Kidney tubule cell (primary cell): Measurements from ENCODE around the gene ATG101.

Experiments
- DNase-seq: peaks from one replicate; pipeline ENCODE4 v3.0.0-alpha.2; 2018; ENCODE audit warnings: low spot score

Gene ATG101

DNA sequence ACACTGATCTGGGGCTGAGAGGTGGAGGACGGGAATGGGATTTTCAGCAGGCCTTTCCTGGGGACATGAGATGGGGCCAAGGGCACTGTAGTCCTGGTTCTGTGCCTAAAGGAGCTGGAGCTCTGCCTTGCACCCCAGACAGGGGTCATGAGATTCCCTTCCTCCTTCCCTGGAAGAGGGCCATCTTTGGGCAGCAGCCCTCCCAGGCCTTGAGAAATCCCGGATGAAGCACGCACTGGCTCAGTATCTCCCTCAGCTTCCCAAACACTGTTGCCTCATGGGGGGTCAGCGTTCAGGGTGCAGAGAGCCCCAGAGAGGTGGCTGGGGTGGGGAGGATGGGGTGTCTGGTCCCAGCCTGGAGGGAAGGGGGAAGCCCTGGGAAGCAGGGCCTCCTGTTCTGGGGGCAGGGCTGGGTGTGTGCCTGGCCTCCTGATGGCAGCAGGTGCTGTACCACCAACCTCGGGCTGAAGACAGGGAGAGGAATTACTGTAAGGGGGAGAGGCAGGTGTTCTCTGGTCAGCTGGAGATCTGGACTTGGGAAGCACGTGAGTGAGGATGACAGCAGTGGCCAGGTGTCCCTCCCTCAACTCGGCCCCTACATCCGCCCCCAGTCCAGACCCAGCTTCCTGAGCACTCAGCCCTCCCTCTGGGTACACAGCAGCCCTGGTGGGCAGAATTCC lies 26.9 kb upstream of the ATG101 start:
- no peak for DNase-seq

DNA sequence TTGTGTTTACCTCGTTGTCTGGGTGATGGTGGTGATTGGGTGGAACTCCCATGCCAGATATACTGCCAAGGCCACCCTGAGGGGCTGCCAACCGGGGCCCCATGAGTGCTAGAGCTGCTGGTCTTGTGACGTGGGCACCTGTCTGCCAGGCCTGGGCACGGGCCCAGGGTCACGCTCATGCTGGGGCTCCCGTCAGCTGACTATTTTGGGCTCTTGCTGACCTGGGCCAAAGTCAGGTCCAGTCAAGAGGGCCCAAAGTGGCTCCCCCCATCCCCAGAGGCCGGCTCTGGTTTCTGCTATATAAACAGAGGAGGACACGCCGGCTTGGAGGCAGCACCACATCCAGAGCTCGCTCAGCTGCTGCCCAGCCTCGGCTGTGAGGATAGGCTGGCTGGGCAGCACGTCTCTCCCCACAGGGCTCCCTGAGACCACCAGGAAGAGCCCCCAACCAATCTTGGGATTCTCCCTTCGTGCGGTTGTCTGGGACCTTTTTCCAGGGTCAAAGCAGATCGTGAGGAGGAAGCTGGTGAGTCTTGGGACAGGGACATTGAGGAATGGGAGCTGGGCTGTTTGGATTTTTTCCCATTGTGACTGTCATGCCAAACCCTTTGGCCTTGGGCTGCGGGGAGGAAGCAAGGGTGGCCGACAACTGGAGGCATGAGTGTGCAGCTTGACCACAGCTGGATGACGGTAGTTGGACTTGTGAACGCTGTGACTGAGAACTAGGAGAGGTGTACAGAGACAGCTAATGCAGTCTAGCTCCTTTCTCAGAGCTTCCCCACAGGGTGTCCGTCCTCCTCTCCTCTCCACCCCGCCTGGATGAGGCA lies 26.2 kb upstream of the ATG101 start:
- DNase-seq: no peak

DNA sequence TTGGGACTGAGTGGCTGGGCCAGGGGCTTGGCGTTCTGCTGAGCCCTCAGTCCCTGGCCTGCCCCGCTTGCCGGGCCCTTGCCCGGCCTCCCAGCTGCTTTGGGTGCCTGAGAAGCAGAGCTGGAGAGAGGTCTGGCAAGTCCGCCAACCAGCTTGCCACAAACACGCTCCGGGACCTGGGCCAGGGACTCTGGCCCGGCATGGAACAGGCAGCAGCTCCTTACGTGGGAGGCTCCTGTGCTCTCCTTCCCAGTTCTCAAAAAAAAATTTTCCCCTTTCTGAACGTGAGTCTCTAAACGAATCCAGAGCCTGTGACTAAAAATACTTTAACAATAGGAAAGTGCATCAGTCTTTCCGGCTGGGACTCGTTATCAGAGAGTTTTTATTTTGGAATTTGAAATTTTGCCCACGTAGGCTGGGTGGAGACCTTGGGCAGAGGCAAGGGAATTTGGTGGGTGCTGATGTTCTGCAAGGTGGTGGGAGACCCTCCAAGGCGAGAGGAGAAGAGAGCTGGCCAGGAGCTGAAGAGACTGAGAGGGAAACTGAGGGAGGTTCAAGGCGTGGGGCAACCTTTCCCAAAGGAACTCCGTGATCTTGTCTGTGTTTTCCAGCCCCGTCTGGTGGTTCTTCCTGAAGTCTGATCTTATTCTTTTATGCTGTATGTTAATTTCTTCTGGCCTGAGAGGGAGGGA lies 25.3 kb upstream of the ATG101 start:
- DNase-seq: no peak

DNA sequence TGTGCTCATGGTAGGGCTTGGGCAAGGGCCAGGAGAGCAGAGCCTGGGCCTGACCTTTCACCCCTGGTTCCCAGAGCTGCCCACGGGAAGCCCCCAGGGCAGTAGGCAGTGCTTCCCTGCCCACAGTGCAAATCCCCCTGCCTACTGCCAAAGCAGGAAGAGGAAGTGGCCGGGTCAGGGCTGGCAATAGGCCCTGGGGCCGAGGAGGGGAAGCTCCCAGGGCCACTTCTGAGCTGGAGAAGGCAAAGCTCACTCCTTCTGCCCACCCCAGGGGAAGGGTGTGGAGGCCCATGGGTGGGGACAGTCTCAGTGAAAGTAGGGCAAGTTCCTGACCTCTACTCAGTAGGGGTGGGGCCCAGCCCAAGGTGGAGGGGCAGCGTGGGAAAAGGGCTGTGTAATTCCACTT lies 24.0 kb upstream of the ATG101 start:
- no peak for DNase-seq

DNA sequence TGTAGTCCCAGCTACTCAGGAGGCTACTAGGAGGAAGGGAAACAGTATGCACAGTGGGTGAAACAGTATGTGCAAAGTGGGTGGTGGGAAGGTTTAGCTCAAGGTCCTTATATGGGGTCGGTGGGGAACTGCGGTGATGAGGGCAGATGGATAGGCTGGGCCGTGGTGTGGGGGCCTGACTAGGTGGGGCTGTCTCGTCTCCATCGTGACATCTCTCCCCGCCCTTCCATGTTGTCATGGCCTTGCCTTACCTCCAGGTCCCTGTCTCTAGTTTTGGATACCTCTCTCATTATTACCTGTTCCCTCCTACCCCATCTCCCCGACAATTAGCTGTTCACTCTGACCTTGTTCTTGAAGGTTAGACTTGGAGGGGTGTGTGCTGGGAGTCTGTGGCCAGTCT lies 22.9 kb upstream of the ATG101 start:
- DNase-seq: no peak

DNA sequence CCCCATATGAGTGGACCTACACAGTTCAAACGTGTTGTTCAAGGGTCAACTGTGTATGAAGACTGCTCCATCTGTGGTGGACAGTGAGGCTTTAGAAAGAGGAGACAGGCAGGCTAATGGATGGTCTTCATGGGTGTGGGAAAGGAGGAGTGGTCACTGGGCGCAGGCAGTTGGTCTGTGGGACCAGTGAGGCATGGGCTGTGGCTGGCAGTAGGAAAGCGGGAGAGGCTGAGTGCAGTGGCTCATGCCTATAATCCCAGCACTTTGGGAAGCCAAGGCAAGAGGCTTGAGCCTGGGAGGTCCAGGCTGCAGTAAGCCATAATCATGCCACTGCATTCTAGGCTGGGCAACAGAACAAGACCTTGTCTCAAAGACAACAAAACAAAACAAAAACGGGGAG lies 20.5 kb upstream of the ATG101 start:
- DNase-seq: no peak

DNA sequence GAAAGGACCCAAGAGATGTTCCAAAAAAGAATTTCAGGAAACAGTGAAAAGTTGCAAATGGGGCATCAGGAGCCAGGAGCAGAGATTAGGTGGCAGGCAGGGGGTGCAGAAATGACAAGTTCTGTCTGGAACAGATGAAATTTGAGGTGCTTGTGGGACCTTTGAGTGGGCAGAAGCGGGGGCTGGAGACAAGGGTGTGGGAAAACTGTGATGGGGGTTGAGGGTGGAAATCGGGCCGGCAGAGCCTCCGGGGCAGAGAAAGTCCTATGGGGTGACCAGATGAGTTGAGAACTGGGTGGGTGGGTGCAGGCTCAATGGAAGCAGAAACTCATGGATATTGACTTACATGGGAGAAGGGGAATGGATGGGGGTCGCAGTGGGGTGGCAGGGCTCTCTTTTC lies 20.1 kb upstream of the ATG101 start:
- no peak for DNase-seq

DNA sequence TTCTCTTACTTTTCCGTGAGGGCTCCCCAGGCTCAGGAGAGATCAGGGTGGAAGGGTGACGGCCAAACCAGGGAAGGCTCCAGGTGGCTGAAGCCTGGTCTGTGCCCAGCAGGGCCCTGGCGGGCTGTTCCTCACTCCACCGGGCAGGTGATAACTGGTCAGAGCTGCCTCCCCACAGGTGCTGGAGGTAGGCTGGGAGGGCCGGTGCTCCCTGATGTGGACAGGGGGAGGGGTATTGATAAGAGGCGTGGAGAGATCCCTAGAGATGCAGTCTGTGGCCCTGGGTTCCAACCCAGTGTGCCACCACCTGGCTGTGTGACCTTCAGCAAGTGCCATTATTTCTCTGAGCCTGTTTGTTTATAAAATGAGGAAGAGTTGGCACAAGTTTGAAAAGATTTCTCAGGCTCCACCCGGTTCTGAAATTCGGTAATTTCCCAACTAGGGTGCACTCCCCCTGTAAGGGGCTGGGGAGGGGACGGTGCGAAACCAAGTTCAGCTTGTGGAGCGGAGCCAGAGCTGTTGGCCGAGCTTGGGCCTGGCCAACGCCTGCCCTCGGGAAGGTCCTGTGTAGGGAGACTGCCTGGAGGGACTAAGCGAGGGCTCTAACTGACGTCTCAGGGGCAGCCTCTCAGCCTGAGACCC lies 19.5 kb upstream of the ATG101 start:
- DNase-seq: peak; percentile 11

DNA sequence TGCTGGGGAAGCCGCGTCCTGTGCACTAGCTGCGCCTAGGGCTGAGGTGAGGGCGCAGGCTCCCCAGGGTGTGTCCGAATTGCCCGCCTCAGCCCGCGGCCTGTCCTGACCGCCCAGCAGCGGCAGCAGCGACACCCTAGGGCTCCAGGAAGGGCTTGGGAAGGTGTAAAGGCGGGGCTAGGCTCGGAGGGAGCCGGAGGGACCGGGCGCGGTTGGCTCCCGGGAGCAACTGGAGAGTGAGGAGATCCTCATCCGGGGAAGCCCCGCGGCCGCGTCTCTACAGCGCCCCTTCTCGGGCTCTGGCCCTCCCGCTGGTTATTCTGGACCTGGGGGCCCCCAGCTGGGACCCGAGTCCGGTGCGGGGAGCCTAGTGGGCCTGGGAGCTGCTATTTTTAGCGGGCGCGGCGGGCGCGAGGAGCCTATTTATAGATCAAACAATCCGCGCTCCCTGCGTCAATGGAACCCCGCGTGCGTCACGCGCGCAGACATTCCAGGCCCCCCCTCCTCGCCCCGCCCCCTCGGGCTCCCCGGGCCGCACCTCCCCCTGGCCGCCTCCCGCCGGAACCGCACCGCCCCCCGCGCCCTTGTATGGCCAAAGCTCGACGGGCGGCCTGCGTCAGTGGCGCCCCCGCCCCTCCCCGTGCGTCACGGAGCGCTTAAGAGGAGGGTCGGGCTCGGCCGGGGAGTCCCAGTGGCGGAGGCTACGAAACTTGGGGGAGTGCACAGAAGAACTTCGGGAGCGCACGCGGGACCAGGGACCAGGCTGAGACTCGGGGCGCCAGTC lies 18.8 kb upstream of the ATG101 start, which contains the start of gene NR4A1:
Gene NR4A1 (plus strand): TSS at position 685 of the 784 bp plus-strand sequence. CDS start 2,887 bp downstream, outside the sequence.
- peak; percentile 89 for DNase-seq

DNA sequence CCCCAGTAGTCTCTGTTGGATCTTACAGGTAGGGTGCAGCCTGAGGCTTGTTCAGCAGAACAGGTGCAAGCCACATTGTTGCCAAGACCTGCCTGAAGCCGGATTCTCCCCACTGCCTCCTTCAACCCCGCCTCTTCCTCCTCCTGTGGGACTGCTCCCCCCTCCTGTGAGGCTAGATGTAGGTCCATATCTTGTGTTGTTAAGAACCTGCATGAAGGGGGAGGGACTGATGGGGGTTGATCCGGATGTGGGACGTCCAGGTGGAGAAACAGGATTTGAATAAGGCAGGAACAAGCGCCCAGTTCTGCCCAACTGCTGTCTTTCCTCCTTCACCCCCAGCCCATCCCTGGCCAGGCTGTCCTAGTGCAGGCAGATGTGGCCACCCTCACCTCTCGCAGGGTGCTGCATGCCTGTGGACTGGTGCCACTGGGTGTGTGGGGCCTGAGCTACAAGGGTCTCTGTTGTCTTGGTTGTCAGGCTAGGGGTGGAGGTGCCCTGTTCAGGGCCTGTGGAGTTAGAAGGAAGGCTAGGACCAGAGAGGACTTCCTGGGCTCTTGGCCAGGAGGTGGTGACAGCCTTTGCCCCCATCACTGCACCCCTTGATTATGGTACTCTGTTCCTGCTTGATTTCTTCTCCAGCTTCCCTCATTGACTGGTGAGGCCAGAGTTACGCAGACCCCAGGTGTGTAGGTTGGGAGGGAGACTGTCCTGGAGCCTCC lies 17.2 kb upstream of the ATG101 start:
- peak; percentile 50 for DNase-seq

DNA sequence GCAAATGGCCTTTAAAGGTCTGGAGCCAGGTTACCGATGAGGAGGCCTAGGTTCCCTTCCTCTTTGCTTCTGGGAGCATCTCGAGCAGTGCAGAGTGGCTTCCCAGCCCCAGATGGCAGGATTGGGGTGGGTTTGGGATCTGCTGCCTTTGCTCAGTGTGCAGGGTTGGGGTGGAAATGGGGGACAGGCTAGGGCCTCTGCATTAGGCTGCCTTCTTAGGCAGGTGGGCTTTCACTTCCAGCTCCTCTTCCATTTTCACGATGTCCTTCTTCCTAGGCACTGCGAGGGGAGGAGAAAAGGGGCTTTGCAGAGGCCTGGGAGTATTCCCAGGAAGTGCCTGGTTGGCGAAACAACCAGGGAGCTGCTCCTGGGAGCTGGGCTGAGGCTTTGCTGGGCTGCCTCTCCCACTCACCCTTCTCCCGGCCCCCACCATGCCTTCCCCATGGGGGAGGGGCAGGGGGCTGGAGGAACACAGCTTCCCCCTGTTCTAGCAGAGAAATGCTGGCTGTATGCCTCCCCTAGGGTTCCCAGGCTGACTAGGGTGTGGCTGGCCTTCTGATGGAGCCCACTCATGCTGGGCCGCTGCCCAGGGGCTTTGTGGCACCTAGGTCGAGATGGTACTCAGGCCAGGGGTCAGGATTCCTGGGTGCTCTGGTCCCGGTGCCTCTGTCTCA lies 16.1 kb upstream of the ATG101 start:
- DNase-seq: no peak

DNA sequence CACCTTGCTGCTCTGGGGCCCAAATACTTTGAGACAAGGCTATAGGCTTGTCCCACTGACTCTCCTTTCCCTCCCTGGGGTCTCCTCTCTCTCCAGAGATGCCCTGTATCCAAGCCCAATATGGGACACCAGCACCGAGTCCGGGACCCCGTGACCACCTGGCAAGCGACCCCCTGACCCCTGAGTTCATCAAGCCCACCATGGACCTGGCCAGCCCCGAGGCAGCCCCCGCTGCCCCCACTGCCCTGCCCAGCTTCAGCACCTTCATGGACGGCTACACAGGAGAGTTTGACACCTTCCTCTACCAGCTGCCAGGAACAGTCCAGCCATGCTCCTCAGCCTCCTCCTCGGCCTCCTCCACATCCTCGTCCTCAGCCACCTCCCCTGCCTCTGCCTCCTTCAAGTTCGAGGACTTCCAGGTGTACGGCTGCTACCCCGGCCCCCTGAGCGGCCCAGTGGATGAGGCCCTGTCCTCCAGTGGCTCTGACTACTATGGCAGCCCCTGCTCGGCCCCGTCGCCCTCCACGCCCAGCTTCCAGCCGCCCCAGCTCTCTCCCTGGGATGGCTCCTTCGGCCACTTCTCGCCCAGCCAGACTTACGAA lies 15.4 kb upstream of the ATG101 start:
- DNase-seq: no peak

DNA sequence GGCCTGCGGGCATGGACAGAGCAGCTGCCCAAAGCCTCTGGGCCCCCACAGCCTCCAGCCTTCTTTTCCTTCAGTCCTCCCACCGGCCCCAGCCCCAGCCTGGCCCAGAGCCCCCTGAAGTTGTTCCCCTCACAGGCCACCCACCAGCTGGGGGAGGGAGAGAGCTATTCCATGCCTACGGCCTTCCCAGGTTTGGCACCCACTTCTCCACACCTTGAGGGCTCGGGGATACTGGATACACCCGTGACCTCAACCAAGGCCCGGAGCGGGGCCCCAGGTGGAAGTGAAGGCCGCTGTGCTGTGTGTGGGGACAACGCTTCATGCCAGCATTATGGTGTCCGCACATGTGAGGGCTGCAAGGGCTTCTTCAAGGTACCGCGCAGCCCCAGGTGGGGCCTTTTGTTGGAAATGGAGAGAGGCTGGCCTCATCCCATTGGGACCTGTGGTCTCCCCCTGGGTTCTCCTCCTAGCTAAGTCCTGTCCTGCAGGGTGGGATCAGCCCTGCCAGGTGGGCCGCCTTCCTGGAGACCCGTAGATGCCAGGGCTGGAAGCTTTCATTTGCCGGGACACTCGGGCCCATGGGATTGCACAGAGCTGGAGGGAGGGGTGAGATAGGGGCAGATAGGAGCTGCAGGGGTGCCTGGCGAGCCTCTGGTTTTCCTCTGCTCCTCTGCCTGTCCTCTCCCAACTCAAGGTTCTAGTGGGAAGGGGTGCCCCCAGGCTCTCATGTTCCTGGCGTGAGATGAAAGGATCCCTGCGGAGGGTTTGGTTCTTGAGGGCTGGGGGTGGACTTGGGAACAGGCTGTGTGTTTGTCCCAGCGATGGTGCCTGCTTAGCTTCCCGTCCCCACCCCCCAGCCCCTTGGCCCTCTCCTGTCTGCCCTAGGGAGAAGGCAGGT lies 14.7 kb upstream of the ATG101 start:
- no peak for DNase-seq

DNA sequence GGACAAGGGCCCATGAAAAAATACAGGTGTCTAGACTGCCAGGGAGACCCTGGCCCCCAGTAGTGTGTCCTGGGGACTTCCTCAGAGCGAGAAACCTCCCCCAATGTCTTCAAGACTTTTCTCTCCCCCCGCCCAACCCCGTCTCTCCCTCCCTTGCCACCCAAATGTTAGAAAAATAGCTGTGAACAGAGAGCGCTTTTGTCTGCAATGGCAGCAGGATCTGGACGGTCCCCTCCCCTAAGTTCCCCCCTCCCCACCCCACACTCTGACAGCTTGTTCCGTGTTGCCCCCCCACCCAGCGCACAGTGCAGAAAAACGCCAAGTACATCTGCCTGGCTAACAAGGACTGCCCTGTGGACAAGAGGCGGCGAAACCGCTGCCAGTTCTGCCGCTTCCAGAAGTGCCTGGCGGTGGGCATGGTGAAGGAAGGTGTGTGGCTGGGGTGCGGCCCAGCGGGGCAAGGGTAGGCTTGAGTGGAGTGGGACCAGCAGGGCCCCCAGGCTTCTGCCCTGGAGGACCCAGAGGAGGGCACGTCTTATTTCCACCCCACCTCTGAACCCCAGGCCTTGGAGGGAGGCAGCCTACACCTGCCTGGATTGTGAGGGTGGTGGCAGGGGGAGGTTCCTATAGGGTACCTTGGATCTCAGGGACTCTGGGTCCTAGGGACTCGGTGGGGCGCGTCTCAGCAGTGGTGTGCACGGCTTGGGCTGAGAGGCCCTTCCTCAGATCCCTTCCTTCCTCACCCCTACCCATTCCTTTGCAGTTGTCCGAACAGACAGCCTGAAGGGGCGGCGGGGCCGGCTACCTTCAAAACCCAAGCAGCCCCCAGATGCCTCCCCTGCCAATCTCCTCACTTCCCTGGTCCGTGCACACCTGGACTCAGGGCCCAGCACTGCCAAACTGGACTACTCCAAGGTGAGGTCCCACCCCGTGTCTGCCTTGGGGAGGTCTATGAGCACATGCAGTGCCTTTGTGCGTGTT lies 13.8 kb upstream of the ATG101 start:
- DNase-seq: no peak

DNA sequence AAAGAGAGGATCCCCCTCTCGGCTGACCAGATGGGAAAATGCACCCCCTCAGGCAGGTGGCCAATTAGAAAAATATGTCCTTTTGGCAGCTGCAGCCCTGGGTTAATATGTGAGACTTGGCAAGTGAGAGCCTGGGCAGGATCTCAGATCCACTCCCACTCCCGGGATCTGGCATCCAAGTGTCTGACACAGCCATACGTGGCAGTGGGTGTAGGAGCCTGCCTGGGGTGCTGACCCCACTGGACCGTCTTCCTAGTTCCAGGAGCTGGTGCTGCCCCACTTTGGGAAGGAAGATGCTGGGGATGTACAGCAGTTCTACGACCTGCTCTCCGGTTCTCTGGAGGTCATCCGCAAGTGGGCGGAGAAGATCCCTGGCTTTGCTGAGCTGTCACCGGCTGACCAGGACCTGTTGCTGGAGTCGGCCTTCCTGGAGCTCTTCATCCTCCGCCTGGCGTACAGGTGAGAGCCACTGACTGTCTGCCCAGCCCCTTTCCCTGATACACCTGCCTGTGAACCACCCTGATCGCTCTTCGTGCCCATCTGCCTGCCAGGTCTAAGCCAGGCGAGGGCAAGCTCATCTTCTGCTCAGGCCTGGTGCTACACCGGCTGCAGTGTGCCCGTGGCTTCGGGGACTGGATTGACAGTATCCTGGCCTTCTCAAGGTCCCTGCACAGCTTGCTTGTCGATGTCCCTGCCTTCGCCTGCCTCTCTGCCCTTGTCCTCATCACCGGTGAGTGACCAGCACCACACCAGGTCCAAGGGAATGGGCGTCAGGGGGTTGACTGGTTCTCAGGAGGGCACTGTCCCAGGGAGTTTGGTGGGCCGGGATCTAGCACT lies 12.8 kb upstream of the ATG101 start:
- no peak for DNase-seq
